ENCODE measurements around the gene RPL18.
"Not testable (repeated sequence)": the region's sequence is repeated elsewhere in the genome, so short reads cannot be mapped to it uniquely, and the experiment has no call there.

Gene RPL18

DNA sequence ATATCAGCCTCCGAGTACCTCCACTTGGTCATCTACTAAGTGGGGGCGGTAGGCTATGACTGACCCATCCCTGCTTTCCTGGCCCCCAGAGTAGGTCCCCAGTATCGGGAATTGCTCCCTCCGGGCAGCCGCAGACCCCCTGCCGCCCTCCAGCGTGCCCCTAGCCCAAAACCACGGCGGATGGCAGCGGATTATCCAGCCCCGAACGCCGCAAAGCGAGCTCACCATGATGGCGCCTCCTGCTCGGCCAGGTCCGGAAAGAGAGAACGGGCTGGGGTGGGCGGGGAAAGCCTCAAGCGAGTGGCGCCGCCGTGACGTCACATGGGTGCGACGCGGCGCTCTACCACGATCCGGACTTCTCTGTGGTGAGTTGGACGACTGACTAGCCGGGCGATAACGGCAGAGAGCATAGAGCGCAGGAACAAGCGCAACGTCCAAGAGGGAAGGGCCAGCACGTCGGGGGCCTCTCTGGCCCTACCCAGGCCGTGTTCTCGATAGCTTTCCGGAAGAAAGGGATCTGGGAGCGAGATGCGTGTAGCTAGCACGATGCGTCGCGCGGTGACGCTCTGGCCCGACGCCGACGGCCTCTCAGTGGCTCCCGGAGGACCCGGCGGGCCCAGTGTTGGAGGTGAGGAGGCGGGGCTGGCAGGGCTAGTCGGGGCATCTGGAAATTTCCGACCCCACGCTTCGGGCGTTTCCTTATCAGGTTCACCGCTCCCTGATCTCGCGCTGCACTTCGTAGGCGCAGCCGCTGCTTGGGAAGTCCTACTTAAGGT is at the start of gene RPL18, which contains the start of gene SPHK2:
Gene RPL18 (minus strand): TSS at position 263 of the 776 bp plus-strand sequence. CDS start 35 bp downstream, at position 228.
Gene SPHK2 (plus strand): TSS at position 591 of the 776 bp plus-strand sequence. CDS start 1,009 bp downstream, outside the sequence.
- peak; percentile 99 for DNase-seq (ENCODE audit: low read depth)

DNA sequence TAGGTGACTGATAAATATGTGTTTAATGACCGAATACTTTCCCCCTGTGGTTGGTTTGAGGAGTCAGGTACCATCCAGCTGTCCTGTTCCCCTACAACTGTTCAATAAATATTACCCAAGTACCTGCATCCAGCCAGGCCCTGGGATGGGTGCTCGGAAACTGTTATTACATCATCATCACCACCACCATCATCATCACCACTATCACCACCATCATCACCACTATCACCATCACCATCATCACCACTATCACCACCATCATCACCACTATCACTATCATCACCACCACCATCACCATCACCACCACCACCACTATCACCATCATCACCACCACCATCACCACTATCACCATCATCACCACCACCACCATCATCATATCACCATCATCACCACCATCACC is 49.8 kb upstream of the RPL18 start:
- no peak for DNase-seq (ENCODE audit: low read depth)

- no peak for DNase-seq (ENCODE audit: low read depth)
Observed at GRCh38 chr19:48668332-48668731, 49.4 kb upstream of the RPL18 start.

DNA sequence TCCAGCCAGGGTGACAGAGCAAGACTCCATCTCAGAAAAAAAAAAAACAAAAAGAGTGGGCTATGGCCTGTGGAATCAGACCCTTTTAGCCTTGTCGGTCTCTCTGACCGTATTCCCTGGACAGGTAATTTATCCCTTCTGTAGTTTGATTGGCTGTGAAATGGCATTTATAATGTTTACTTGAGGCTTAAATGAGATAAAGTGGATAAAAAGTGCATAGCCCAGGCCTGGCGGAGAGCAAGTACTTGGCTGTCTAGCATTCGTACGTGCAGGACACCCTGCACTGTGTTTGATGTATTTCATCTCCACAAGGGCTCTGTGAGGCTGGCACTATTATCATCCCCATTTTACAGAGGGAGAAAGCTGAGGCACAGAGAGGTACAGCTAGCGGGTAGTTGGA is 46.8 kb upstream of the RPL18 start:
- DNase-seq (ENCODE audit: low read depth): no peak

DNA sequence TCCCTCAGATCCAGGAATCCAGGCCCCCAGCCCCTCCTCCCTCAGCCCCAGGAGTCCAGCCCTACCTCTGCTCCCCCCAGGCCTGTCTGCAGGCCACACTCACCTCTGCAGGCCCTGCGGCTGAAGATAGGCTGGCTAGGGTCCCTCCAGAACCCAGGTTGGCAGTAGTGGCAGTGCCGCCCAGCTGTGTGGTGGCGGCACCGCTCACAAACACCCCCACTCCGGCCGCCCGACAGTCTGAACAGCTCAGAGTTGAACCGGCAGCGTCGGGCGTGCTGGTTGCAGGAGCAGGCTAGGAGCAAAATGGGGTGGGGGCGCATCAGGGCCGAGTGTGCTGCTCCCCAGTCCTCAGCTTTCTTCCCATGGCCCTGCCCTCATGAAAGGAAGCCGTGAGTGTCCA is 45.5 kb upstream of the RPL18 start:
- no peak for DNase-seq (ENCODE audit: low read depth)

DNA sequence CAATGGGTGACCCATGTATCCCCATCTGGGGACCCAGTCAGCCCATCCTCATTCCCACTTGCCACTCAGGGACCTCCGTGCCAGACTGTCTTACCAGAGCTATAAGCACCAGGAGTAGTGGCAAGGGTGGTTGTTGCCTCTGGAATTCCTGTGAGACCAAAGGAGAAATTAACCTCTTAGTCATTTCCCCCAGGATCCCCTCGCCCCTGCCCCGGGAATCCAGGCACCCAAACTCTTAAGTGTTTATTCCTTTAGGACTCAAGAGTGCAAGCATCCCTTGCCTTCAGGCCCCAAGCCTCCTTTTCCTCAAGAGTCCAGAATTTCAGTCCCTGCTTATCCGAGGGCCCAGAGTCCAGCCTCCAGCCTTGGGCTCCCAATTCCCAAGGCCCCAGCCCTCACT is 44.7 kb upstream of the RPL18 start:
- no peak for DNase-seq (ENCODE audit: low read depth)

DNA sequence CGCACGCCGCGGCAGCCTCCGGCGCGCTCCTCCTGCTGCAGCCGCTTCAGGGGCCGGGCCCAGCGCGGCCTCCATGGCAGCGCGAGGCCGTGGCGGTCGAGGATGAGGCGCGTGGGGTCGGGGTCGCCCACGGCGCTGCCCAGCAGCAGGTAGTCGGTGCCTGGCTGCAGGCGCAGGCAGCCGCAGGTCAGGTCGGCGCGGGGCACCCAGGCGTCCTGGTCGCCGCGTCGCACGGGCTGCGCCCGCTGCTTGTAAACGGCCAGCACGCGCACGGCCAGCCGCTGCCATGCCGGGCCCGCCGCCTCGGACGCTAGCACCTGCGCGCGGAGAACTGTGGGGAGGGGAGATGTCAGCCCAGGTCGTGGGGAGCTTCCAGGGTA is 42.7 kb upstream of the RPL18 start:
- no peak for DNase-seq (ENCODE audit: low read depth)

DNA sequence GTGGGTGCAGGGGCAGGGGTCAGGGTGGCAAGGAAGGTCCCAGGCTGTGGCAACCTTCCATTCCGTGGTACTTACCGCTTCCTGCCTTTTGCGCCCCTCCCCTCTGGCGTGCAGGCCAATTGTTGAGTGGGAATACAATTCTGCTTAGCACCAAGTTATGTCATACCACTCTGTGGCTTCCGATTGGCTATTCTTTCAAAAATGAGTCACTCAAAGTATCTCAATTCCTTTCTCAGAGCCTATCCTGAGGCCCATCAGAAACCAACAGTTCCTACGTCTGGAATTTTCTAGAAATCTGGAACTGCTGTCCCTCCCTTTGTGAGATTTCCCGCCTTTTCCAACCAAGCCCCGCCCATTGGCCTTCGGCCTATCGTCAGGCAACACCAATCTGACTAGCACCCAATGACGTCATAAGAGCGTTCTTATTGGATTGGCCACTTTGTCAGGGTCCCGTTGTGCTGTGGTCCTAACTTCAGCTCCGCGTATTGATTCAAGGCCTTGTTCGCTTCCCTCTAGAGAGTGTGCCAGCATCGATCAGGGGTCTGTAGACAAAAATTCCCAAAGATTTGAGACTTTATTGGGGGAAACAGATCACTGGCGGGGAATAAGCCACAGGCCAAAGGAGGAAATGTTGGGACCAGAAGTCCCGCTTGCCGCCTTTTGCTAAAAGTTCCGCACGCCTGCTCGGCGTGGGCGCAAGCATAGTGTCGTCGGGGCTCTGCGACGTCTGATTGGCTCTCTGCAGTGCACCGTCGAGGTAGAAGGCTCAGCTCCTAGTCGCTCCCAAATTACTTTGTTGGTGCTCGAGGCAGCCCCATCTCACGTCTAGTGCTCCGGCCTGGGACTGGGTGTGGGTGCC is 42.1 kb upstream of the RPL18 start:
- peak; percentile 72 for DNase-seq (ENCODE audit: low read depth)

GRCh38 chr19:48659768-48660167 is 40.8 kb upstream of the RPL18 start:
- DNase-seq (ENCODE audit: low read depth): no peak

GRCh38 chr19:48658483-48658882 is 39.5 kb upstream of the RPL18 start:
- no peak for DNase-seq (ENCODE audit: low read depth)

- DNase-seq (ENCODE audit: low read depth): not testable (repeated sequence)
Observed at GRCh38 chr19:48657828-48658227, 38.9 kb upstream of the RPL18 start.

GRCh38 chr19:48656840-48657474 is 38.0 kb upstream of the RPL18 start:
- DNase-seq (ENCODE audit: low read depth): peak; percentile 83

GRCh38 chr19:48654299-48655059 is 35.5 kb upstream of the RPL18 start:
- DNase-seq (ENCODE audit: low read depth): no peak

- DNase-seq (ENCODE audit: low read depth): no peak
Observed at GRCh38 chr19:48651683-48652048, 32.7 kb upstream of the RPL18 start.

DNA sequence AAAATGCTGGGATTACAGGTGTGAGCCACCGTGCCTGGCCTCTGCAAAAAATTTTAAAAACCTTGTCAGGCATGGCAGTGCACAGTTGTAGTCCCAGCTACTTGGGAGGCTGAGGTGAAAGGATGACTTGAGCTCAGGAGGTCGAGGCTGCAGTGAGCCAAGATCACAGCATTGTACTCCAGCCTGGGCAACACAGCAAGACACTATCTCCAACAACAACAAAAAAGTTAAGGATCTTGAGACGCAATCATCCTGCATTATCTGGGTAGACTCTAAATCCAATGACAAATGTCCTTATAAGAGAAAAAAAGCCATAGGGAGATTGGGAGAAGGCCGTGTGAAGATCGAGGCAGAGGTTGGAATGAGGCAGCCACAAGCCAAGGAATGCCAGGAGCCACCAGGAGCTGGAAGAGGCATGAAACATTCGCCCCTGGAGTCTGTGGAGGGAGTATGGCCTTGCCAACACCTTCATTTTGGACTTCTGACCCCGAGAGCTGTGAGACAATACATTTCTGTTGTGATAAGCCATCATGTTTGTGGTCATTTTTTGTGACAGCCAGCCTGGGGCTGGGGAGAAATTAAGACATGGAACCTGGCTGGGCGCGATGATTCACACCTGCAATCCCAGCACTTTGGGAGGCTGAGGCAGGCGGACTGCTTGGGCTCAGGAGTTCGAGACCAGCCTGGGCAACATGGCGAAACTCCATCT is 32.1 kb upstream of the RPL18 start:
- DNase-seq (ENCODE audit: low read depth): no peak

DNA sequence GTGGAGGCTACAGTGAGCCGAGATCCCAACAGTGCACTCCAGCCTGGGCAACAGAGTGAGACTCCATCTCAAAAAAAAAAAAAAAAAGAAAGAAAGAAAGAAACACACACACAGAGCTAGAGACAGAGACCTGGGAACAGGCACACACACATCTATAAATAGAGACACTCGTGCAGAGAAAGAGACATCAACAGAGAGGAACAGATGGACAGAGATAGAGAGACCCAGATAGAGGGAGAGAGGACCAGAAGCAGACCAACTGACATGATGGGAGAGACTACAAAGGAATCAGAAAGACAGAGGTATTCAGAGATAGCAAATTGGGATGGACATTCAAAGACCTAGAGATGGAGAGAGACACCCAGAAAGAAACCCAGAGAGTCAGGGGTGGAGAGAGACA is 29.2 kb upstream of the RPL18 start:
- DNase-seq (ENCODE audit: low read depth): no peak

- DNase-seq (ENCODE audit: low read depth): no peak
Observed at GRCh38 chr19:48646722-48647216, 27.8 kb upstream of the RPL18 start.

DNA sequence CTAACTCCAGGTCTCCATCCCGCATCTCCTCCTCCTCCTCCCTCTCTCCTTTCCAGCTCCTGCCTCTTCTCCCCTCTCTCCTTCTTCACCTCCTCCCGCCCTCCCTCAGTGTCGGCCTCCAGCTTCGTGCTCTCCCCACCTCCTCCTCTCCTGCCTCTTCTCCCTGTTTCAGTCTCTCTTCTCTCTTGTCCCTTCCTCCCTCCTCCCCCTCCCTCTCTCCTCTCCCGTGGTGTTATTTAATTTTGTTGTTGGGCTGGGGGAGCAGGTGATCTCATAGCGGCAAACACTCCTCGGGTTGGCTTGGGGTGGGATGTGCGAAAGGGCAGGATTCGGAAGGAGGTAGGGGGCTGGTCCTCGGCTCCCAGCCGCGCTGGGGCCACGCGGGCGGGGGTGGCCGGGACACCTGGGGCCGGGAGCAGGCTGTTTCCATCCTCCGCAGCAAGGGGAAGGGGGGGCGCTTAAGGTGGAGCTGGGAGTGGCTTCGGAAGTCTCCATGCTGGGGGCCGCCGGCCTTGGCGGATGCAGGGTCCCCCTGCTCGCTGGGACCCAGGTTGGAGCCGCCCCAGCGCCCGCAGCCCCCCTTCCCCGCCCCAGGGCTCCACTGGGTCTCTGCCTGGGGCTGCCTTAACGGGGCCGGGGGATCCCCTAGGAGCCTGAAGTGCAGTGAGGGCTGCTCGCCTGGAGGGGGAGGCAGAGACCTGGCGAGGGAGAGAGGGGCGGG is 27.2 kb upstream of the RPL18 start, which contains the start of gene CA11:
Gene CA11 (minus strand): TSS at position 187 of the 721 bp plus-strand sequence. CDS start 555 bp downstream, outside the sequence.
- DNase-seq (ENCODE audit: low read depth): peak; percentile 66

DNA sequence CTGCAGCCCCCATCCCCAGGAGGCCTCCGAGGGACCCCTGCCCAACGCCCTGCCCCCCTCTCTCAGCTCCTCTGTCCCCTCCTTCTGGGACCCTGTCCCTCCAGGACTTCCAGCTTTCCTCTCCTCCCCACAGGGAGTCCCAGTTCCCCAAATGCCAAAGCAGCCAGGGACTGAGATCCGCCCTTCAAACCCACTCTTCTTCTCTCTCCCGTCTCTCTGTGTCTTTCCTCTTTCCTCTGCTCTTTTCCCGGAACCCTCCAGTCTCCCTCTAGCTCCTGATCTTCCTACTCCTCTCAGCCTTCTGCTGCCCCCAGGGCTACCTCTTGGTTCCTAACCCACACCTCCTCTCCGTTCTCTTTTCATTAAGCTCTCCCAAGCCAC is 26.6 kb upstream of the RPL18 start:
- no peak for DNase-seq (ENCODE audit: low read depth)

All from stromal cell of bone marrow (primary cell).